ENCODE results near the gene BHLHE40.

BHLHE40 gene

DNA sequence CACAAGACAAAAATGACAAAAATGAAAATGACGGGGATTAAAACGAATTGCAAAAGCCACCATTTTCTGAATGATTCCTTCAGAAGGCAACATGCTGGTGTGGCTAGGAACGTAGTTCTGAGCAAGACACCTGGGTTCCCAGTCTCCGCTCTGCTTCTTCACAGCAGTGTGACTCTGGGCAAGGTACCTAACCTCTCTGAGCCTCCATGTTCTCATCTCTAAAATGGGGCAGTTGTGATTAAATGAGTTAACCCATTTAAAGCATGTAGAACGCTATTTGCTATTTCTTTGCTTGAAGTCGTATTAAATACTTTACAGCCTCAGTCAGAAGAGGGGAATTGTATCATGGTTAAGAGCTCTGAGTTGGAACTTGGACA, 23.6 kb downstream of the BHLHE40 start:
- no peak for DNase-seq

DNA sequence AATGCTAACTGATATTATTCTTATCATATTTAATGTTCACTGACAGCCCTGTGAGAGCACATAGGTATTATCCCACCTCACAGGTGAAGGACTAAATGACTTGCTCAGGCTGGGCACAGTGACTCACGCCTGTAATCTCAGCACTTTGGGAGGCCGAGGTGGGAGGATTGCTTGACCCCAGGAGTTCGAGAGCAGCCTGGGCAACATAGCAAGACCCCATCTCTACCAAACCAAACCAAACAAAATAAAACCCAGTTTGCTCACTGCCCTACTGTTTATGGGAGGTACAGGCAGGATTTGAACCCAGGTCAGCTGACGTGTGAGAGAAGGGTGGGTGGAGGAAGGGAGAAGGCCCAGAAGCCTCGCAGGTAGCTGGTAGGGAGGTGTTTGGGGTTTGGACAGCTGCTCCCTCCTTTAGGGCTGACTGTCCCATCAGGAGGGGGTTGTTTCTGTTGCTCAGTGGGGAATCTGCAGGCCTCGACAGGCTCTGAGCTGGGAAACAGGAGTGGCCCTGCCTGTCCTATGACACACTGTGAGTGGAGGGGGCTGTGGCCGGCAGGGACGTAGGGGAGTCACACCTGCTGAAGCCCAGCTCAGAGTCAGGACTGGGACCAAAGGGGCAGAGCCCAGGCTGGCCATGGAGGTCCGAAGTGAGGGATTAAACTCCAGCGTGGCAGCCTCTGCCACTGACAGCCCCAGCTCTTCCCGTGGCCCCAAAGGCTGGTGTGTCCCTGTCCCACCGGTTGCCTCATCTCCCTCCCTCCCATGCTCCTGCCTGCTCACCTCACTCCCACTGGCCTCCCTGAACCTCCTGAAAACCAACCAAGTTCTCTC, 25.3 kb downstream of the BHLHE40 start:
- peak; percentile 55 for DNase-seq

DNA sequence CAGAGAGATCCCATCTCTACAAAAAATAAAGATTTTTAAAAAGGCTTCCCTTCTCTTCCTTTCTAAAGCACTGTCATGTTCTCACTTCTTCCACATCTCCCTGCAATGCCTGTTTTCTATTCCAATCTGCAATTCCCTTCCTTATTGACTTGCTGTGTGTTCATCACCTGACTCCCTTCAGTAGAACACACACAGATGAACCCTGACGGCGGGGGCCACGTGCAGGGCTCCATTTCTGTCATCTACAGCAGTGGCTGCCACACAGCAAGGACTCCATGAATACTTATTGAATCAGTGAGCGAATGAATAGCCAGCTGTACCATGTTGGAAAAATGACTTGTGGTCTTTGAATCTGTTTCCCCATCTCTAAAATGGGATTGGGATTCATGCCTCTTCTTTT, 26.1 kb downstream of the BHLHE40 start:
- peak; percentile 54 for DNase-seq

DNA sequence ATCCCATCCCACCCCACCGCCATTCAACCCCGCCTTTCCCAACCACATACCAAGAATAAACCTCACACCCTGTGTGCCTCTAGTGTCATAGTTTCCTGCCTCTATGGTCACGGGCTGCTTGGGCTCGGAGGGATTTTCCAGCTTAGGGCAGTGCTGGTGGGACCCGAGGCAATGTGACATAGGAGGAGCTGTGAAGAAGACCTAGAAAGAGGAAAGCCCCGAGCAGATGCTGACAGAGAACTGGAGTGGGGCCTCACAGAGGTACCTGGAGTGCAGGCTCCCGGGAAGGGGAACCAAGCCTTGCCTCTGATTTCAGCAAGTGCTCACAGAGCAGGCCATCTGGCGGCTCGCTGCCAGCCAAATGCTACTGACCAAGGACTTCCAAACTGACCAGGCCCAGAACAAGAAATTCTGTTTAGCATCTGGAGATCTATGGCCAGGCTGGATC, 27.5 kb downstream of the BHLHE40 start:
- peak; percentile 83 for DNase-seq

DNA sequence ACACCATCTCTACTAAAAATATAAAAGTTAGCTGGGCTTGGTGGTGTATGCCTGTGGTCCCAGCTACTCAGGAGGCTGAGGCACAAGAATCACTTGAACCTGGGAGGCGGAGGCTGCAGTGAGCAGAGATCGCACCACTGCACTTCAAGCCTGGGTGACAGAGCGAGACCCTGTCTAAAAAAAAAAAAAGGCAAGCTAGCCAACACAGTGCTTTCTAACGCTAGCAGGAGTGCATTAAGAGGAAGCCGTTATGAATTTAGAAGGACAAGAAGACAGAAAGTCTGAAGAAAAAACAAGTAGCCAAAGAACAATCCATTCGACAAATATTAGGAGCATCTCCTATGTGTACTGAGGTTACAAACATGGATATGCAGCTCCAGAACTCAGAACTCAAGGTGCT, 28.6 kb downstream of the BHLHE40 start:
- DNase-seq: no peak

DNA sequence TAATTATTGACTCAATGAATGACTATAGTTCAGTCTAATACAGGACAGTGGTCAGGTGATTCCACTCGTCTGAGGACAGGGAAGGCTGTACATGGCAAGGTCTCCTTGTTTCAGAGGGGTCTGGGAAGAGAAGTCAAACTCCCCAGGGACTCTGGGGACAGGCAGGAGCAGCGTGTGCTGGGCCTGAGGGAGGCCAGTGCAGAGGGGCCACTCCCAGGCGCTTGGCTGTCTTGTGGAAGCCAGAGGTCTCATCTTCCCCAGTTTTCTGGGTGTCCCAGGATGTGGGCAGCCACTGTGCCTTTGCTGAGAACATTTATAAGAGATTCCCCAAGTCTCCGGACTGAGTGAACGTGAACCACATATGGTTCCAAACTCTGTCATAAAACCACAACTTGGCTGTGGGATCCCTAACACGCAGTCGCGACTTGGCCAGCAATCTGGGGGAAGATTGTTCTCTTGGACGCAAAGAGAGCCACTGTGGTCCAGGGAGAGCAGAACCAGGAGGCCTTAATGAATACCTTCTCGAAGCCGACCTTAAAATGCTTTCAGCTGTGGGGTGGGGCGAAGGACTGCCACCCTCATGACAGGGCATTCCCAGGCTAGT, 30.4 kb downstream of the BHLHE40 start:
- no peak for DNase-seq

DNA sequence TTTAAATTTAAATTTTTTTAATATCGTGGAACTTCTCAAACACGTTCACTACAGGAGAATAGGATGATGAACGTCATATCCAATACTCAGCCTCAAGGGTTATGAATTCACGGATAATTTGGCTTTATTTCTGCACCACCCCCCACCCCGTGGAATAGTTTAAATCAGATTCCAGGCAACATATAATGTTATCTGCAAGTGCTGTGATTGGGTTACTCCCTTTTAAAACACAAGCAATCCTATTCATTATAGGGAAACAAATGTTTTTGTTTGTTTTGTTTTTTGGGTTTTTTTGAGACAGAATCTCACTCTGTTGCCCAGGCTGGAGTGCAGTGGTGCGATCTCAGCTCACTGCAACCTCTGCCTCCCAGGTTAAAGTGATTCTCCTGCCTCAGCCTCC, 30.9 kb downstream of the BHLHE40 start:
- no peak for DNase-seq

DNA sequence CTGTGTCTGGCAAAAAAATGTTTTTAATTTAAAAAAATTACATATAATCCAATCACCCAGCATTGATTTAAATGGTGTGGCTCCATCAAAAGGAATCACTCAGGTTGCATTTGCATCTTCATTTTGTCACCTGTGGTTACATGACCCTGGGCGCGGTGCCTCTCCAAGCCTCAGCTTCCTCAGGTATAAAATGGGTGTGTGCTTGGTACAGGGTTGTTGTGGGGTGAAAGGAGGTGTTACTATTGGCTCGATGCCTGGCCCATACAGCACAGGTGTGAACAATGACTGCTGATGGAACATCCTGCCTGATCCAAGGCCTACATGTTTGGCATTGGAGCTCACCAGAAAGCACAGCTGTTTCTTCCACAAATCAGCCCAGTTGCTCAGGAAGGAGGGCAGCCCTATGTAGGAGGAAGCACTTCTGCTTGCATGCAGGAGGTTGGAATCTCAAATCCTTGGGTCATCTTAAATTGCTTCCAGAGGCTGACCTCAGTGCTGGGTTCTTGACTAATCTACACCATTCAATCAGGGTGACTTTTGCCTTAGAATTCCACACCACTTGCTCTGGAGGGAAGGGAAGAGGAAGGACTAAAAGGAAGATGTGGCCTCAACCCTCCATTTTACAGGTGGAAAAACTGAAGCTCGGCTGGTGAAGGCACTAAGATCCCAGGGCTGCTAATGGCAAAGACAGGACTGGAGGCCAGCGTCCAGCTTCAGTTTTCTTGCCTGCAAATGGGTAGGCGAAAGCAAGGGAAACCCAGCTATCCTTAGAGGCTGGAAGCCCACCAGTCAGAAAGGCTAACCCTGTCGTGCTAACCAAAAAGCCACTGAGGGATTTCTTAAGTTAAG, 31.7 kb downstream of the BHLHE40 start:
- DNase-seq: no peak

DNA sequence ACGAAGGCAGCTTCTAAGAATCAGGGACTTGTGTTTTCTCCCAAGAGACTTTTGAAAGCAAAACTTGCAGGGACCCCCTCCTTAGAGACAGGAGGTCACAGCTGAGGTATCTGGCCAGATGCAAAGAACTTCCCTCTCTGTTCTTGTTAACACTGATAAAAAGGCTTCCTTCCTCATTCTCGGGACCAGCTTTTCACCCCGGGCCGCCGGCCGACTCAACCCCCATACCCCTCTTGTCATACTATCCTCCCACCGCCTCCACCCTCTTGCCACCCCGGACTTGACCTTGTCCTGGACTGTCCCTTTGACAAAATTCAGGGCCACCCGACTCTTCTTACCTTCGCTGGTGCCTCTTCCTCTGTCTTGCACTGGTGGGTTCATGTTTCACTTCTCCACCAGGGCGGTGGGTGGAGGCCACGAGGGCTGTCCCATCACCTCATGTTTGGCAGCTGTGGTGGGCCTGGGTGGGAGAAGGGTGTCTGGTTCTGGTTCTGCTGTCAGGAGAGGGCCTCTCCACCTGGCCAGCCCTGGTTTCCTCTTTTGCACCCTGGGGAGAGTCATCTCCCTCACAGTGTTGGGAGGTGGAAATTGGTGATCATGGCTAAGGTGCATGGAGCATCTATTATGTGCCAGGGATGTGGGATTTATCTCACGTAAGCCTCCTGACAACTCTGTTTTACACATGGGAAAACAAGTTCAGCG, 32.5 kb downstream of the BHLHE40 start:
- peak; percentile 75 for DNase-seq

DNA sequence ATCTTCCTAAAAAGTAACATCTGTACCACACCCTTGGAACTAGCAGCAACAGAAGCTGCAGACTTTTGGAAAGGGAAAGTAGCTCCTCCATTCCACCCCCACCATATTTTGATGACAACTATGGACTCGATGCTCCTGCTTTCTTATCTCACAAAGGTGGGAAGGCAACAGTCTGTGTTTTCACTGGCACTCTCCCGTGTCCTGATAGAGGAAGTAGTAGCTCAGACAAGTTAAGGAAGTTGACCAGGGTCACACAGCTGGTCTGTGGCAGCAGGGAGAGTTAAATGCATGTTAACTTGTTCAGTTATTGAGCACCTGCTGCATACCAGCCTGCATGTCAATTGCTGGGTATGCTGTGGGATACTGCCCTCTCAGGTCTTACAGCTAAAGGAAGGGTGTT, 33.1 kb downstream of the BHLHE40 start:
- DNase-seq: no peak

DNA sequence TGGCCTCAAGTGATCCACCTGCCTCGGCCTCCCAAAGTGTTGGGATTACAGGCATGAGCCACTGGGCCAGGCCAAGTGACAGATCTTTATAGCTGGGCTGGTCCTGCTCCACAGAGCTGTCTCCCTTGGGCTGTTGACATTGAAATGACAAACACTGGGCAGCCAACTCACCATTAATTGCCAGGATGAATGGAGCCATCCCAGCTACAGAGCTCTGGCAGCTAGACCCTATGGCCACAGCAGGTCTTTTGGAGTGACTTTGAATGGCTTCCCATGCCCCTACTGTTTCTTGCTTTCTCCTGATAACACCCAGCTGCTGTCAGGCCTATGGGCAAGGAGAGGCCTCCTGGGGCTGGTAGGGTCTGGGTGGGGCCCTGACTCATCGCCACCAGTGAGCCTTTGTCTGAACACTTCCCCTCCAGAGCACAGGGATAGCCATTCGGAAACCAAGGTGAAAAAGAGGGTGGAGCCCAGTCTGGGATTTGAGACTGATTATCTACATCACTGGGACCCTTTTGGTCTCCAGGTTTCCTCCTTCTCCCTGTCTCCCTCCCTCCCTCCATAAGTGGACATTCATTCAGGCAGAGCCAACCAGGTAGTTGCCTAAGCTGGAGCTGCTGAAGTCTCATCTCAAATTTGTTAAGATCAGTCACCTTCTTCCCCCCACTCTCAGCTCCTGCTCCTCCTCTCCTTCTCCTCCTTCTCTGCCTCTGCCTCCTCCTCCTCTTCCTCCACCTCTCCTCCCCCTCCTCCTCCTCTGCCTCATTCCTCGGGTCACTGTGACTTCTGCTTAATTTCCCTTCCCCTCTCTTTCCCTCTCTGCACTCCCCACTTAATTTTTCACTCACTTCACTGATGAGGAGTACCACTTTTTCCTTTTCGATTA, 34.0 kb downstream of the BHLHE40 start:
- no peak for DNase-seq

DNA sequence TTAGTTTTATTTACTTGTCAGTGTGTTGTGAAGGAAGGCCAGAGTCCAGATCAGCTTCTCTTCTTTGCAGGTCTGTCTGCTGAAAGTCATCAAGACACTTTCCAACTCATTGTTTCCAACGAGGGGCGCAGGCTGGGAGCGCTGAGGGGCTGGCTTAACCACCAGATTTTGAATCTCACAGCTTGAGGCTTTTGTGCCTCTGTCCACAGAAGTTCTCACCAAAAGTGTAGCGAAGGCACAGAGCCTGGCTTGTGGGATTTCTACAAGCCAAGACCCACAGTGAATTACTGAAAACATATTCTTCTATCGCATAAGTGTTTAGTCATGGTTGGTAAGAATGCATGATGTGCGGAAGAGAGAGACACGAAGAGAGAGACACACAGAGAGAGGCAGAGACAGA, 35.2 kb downstream of the BHLHE40 start:
- no peak for DNase-seq

DNA sequence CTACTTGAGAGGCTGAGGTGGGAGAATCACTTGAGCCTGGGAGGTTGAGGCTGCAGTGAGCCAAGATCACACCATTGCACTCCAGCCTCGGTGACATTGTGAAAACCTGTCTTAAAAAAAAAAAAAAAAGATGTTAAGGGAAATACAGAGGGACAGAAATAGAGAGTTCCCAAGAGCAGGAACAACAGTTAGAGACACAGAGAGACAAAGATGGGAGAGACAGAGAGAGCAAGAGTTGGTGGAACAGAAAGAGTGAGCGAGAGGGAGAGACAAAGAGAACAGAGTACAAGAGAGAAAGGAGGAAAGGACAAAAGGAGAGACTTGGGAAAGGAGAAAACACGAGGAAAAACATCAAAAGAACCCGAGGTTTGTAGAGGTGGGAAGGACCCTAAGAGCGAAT, 35.8 kb downstream of the BHLHE40 start:
- no peak for DNase-seq

DNA sequence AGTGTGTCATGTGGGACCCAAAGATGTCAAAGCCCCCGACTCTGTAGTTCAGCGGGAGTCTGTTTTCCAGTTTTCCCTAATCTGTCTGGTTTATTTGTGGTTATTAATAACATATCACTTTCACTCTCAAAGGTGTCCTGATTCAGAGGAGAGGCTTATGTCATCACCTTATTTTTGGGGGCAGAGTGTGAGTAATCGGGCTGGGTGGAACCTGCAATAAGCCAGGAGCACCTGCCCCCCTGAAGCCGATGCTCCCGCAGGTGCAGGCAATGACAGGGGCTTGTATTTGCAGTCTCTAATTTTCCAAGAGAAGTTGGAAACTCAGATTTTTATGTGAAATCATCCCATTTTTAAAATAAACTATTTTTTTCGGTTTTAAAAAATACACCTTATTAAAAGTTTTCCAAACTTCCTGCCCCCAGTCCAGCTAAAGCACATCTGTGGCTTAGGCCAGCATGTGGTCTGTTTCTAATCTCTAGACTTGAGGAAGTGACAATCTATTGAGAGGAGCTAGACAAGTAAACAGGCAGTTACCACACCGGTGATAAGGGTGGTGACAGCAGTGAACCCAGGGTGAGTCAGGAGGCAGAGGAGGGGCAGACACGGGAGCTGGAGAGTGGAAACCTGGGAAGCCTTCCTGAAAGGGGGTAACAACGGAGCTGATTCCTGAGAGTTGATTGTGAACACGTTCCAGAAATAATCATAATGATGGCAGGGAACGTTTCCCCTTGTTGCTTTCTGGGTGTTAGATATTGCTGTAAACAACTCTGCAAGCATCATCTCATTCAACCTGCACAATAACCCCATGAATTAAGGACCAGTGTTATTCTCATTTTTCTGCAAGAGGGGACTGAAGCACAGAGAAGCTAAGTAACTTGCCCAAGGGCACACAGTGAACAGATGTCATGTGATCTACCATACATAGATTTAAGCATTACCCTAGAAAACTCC, 37.2 kb downstream of the BHLHE40 start:
- no peak for DNase-seq

DNA sequence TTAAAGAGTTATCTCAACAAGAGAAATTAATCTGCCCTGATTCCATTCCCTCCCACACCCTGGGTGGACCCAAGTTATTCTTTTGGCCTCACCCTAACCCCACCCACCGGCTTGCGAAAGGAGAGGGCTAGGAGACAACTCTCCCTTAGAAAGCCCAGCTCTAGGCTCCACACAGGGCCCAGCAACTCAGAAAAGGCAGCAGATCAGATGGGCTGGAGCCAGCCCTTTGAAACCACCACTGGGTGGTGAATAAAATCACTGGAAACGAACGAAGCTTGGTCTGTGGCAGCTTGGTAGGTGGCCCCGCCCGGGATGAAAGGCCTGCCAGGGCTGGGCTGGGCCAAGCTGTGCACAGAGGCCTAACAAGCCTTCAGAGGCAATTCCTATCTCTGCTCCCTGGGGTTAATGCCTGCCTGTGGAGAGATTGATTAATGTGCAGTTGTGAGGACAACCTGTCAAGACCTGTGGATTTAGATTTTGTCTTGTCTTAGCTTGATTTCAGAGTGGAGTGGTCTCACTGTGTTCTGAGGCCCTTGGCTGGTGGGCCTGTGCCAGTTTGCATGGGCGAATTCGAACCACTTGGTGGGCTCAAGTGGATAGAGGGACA, 38.8 kb downstream of the BHLHE40 start:
- no peak for DNase-seq

DNA sequence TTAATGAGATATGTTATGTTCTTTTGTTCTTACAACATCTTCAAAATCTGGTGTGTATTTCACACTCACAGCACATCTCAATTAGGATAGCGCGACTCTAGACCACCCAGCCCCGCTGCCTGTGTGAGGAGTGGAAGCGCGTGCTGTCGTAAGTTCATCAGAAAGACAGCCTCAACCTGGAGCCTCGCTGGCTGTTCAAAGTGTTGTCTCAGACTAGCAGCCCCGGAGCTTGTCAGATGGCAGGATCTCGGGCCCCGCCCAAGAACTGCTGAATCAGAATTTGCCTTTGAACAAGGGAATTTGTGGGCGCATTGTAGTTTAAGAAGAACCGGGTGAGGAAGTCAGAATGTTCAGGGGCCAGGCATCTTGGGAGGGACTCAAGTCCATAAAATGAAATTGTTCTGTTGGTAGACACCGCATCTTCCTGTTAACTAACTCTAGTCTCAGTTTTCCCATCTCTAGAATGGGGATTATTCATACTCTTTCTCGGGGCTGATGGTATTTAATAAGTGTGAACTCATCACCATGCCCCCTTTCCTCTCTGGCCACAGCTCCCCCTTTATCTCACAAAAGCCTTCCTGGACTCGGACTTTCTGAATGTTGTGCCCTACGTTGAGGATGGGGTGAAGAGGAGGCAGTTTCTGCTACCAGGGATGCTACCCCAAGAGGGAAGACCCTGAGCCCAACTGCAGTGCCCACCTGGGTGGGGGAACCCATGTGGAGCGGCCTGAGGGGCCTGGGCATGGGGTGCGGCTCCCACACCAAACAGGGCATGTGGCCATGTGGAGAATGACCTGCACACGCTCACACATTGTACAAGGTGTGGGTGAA, 40.4 kb downstream of the BHLHE40 start:
- peak; percentile 81 for DNase-seq

DNA sequence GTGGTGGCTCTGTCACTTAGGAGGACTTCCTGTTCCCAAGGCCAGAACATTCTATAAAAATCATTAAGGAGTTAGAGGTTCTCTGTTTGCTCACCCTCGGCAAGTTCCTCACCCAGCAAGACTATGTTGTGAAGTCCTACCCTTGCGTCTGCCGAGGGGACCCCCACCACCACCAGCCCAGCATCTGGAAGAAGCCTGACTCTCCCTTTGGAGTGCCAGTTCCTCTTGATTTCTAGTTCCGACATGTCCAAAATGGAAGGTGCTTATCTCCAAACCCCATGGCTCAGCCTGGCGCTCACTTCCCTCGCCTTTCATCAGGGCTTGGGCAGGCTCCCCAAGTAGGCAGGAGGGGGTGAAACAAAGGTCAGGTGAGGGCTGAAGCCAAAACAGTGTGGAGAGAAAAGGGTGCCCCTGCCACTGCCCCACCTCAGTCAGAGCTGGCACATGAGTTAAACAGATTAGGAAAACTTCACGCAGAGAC, 41.0 kb downstream of the BHLHE40 start:
- DNase-seq: no peak

DNA sequence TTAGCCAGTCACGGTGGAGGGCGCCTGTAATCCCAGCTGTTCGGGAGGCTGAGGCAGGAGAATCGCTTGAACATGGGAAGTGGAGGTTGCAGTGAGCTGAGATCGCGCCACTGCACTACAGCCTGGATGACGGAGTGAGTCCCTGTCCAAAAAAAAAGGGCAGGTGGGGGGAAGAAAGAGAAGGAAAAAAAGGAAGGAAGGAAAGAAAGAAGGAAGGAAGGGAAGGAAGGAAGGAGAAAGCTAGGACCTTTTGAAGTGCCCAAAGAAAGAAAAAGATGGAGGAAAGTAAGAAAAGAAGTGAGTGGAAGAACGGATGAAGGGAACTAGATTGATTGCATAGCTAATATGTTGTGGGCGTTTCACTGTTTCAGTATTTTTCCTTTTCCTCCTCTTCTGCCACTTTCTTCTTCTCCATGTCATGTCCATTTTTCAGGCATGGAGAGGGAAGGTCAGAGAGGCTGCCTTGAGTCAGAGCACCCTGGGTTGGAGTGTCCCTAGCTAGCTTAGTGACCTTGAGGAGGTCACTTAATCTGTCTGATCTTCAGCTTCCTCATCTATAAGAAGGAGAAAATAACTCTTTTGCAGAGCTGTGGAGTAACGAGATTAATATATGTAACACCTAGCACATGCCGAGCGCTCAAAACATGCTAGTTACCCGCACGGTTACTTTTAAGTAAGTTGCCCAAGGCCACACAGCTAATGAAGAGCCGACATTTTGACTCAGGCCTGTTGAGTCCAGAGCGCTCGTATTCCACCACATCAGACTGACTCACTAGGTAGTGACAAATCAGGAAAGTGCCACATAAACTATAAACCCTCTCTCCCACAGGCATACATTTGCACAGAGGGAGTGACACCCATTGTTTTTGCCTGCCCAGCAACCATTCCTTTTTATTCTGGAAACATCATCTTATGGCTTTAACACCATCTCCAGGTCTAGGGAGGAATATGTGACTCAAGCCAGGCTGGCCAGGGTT, 42.2 kb downstream of the BHLHE40 start:
- no peak for DNase-seq
